Transverse colon (tissue), 4 donors: ENCODE measurements around the gene TET2.

Experiments
- CTCF ChIP-seq, 5 experiments: fragments of 200-600 bp in 3 of 5; fragments of 450-650 bp in 2 of 5; sonication (generic) in 3 of 5; IDR thresholded peaks; 1 replicate in 2 of 5; 2 replicates in 3 of 5; pipeline ENCODE4 v1.5.1; 2016 to 2017; ENCODE audit warnings: antibody characterized with exemption in 5 of 5, inconsistent platforms in 3 of 5, mild to moderate bottlenecking in 2 of 5, moderate library complexity in 1 of 5
- EP300 ChIP-seq: sonication (generic); formaldehyde crosslinking; IDR thresholded peaks from one replicate; pipeline ENCODE4 v1.6.1; 2017; ENCODE audit warnings: antibody characterized with exemption, low read depth
- POLR2A ChIP-seq: fragments of 450-650 bp; IDR thresholded peaks from one replicate; pipeline ENCODE4 v1.6.1; 2016; ENCODE audit warnings: antibody characterized with exemption, mild to moderate bottlenecking, moderate library complexity
- POLR2AphosphoS5 ChIP-seq, 3 donors: sonication (generic); formaldehyde crosslinking; IDR thresholded peaks; one replicate each; pipeline ENCODE4 v1.6.1; 2016; ENCODE audit warnings: antibody characterized with exemption in 3 of 3

DNA sequence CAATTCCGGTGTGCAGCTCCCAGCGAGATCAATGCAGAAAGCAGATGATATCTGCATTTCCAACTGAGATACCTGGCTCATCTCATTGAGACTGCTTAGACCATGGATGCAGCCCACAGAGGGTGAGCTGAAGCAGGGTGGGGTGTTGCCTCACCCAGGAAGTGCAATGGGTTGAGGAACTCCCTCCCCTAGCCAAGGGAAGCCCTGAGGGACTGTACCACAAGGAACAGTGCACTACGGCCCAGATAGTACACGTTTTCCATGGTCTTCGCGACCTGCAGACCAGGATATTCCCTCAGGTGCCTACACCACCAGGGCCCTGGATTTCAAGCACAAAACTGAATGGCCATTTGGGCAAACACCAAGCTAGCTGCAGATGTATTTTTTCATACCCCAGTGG, 150.0 kb downstream of the TET2 start:
- TF ChIP-seq CTCF (IDR thresholded peaks at IDR 0.05) (no peak), POLR2A (no peak), POLR2AphosphoS5 (IDR thresholded peaks at IDR 0.05) (no peak), EP300 (no peak)
